GM18870 (cell line): ENCODE measurements around the gene GDF10.

Experiments used
- ATAC-seq: cut with Tn5 transposase; IDR thresholded peaks from one replicate; pipeline ENCODE4 v1.9.1; 2021; ENCODE audit warnings: moderate library complexity; ENCODE audit not compliant: unreplicated experiment

Gene GDF10

GRCh38 chr10:47312663-47312995 lies 12.6 kb downstream of the GDF10 start:
- ATAC-seq: no peak

- no peak for ATAC-seq
Measured at GRCh38 chr10:47314416-47314970, 14.5 kb downstream of the GDF10 start.

- no peak for ATAC-seq
Measured at GRCh38 chr10:47315421-47315820, 15.4 kb downstream of the GDF10 start.

- ATAC-seq: no peak
Measured at GRCh38 chr10:47316131-47316530, 16.1 kb downstream of the GDF10 start.

- ATAC-seq: no peak
Measured at GRCh38 chr10:47317251-47317650, 17.3 kb downstream of the GDF10 start.

- ATAC-seq: no peak
Measured at GRCh38 chr10:47318706-47319105, 18.7 kb downstream of the GDF10 start.

- ATAC-seq: no peak
Measured at GRCh38 chr10:47319784-47320183, 19.8 kb downstream of the GDF10 start.

GRCh38 chr10:47320812-47321211 lies 20.8 kb downstream of the GDF10 start:
- ATAC-seq: no peak

GRCh38 chr10:47321521-47322195 lies 21.7 kb downstream of the GDF10 start:
- no peak for ATAC-seq

GRCh38 chr10:47322300-47323061 lies 22.5 kb downstream of the GDF10 start, which contains the start of gene GDF2:
Gene GDF2 (plus strand): TSS chr10:47322454. CDS start chr10:47322669, 215 bp downstream.
- ATAC-seq: no peak

GRCh38 chr10:47323087-47323486 lies 23.1 kb downstream of the GDF10 start:
- no peak for ATAC-seq

- ATAC-seq: no peak
Measured at GRCh38 chr10:47323636-47324296, 23.8 kb downstream of the GDF10 start.

GRCh38 chr10:47325303-47326291 lies 25.6 kb downstream of the GDF10 start:
- ATAC-seq: no peak

- ATAC-seq: no peak
Measured at GRCh38 chr10:47326306-47326926, 26.4 kb downstream of the GDF10 start.

- ATAC-seq: no peak
Measured at GRCh38 chr10:47326927-47327330, 26.9 kb downstream of the GDF10 start.

- ATAC-seq: no peak
Measured at GRCh38 chr10:47329855-47330254, 29.9 kb downstream of the GDF10 start.

GRCh38 chr10:47330366-47330765 lies 30.4 kb downstream of the GDF10 start:
- ATAC-seq: no peak

- ATAC-seq: no peak
Measured at GRCh38 chr10:47330804-47331203, 30.8 kb downstream of the GDF10 start.

- ATAC-seq: no peak
Measured at GRCh38 chr10:47331491-47331890, 31.5 kb downstream of the GDF10 start.

GRCh38 chr10:47331954-47332353 lies 32.0 kb downstream of the GDF10 start:
- ATAC-seq: no peak
